IgD-negative memory B cell (primary cell): Measurements from ENCODE around the gene RANBP3L. TPM values are rescaled to one million over a fixed set of nuclear protein-coding genes. Genes with fewer than 3 reads are reported as not detected.
"Not testable (repeated sequence)": the region's sequence is repeated elsewhere in the genome, so short reads cannot be mapped to it uniquely, and the experiment has no call there.

ENCODE experiments used
- H3K27ac Mint-ChIP-seq, 3 donors: one replicate each; pipeline ENCODE4 v1.8.0; 2020 to 2022; ENCODE audit warnings: mild to moderate bottlenecking in 3 of 3, mixed read lengths in 3 of 3, moderate library complexity in 1 of 3
- H3K27me3 Mint-ChIP-seq: one replicate; pipeline ENCODE4 v1.8.0; 2021; ENCODE audit warnings: mixed read lengths
- H3K36me3 Mint-ChIP-seq: one replicate; pipeline ENCODE4 v1.8.0; 2020; ENCODE audit warnings: mild to moderate bottlenecking, mixed read lengths
- H3K4me1 Mint-ChIP-seq, 3 donors: one replicate each; pipeline ENCODE4 v1.8.0; 2020 to 2022; ENCODE audit warnings: mixed read lengths in 3 of 3, mild to moderate bottlenecking in 1 of 3
- H3K4me3 Mint-ChIP-seq, 4 donors: one replicate each; pipeline ENCODE4 v1.8.0; 2020 to 2022; ENCODE audit warnings: mild to moderate bottlenecking in 4 of 4, mixed read lengths in 4 of 4, moderate library complexity in 3 of 4
- H3K9me3 Mint-ChIP-seq, 3 donors: one replicate each; pipeline ENCODE4 v1.8.0; 2020 to 2021; ENCODE audit warnings: mixed read lengths in 3 of 3, mild to moderate bottlenecking in 1 of 3
- polyA plus RNA-seq: library from polyadenylated mRNA; unstranded; fragments of 300-500 nt; fragmentation: Illumina TruSeq; gene quantifications from one replicate; pipeline ENCODE4 v1.2.3, GENCODE V29; 2021

Gene RANBP3L
- polyA plus RNA-seq, 1 donor from 2014 or later: not detected

GRCh38 chr5:36215910-36216309, 85.8 kb downstream of the RANBP3L start:
- Mint-ChIP-seq H3K27ac (no peak overlapping the region), H3K4me1 (peaks cover 0 to 2% (median 2%) of the 10 kb centered on the region in 3 donors), H3K36me3 (peaks cover 3% of the 10 kb centered on the region), H3K4me3 (no peak overlapping the region), H3K27me3 (no peaks in the 10 kb centered on the region), H3K9me3 (no peaks in the 10 kb centered on the region)

- Mint-ChIP-seq H3K9me3 (no peaks in the 10 kb centered on the region), H3K4me1 (peaks cover 0 to 2% (median 2%) of the 10 kb centered on the region in 3 donors), H3K27ac (no peak overlapping the region), H3K27me3 (no peaks in the 10 kb centered on the region), H3K36me3 (peaks cover 3% of the 10 kb centered on the region), H3K4me3 (no peak overlapping the region)
Observed at GRCh38 chr5:36214436-36214835, 87.3 kb downstream of the RANBP3L start.

- no peaks in the 10 kb centered on the region for H3K9me3 Mint-ChIP-seq
- no peaks in the 10 kb centered on the region for H3K27me3 Mint-ChIP-seq
- peaks cover 6% of the 10 kb centered on the region for H3K36me3 Mint-ChIP-seq
- no peaks in the 10 kb centered on the region for H3K4me1 Mint-ChIP-seq
- no peak overlapping the region for H3K4me3 Mint-ChIP-seq
- H3K27ac Mint-ChIP-seq: no peak overlapping the region
Observed at GRCh38 chr5:36209664-36210063, 92.0 kb downstream of the RANBP3L start.

- no peaks in the 10 kb centered on the region for H3K4me1 Mint-ChIP-seq
- H3K27me3 Mint-ChIP-seq: no peaks in the 10 kb centered on the region
- H3K9me3 Mint-ChIP-seq: no peaks in the 10 kb centered on the region
- H3K4me3 Mint-ChIP-seq: no peak overlapping the region
- H3K27ac Mint-ChIP-seq: no peak overlapping the region
- H3K36me3 Mint-ChIP-seq: peaks cover 6% of the 10 kb centered on the region
Observed at GRCh38 chr5:36208786-36209185, 92.9 kb downstream of the RANBP3L start.

- H3K4me3 Mint-ChIP-seq: no peak overlapping the region
- no peaks in the 10 kb centered on the region for H3K4me1 Mint-ChIP-seq
- no peak overlapping the region for H3K27ac Mint-ChIP-seq
- no peaks in the 10 kb centered on the region for H3K27me3 Mint-ChIP-seq
- H3K9me3 Mint-ChIP-seq: no peaks in the 10 kb centered on the region
- peaks cover 6% of the 10 kb centered on the region for H3K36me3 Mint-ChIP-seq
Observed at GRCh38 chr5:36206913-36207312, 94.8 kb downstream of the RANBP3L start.

GRCh38 chr5:36205329-36205728, 96.4 kb downstream of the RANBP3L start:
- no peak overlapping the region for H3K4me3 Mint-ChIP-seq
- H3K27ac Mint-ChIP-seq: no peak overlapping the region
- H3K27me3 Mint-ChIP-seq: no peaks in the 10 kb centered on the region
- H3K36me3 Mint-ChIP-seq: peaks cover 5% of the 10 kb centered on the region
- no peaks in the 10 kb centered on the region for H3K4me1 Mint-ChIP-seq
- H3K9me3 Mint-ChIP-seq: no peaks in the 10 kb centered on the region

- H3K27me3 Mint-ChIP-seq: no peaks in the 10 kb centered on the region
- H3K36me3 Mint-ChIP-seq: peaks cover 7% of the 10 kb centered on the region
- H3K9me3 Mint-ChIP-seq: no peaks in the 10 kb centered on the region
- H3K27ac Mint-ChIP-seq: no peak overlapping the region
- no peaks in the 10 kb centered on the region for H3K4me1 Mint-ChIP-seq
- no peak overlapping the region for H3K4me3 Mint-ChIP-seq
Observed at GRCh38 chr5:36202521-36202961, 99.2 kb downstream of the RANBP3L start.

GRCh38 chr5:36200513-36200912, 101.2 kb downstream of the RANBP3L start:
- Mint-ChIP-seq H3K36me3 (peaks cover 9% of the 10 kb centered on the region), H3K4me3 (no peak overlapping the region), H3K27me3 (no peaks in the 10 kb centered on the region), H3K4me1 (no peaks in the 10 kb centered on the region), H3K27ac (no peak overlapping the region), H3K9me3 (no peaks in the 10 kb centered on the region)

GRCh38 chr5:36199620-36200019, 102.1 kb downstream of the RANBP3L start:
- Mint-ChIP-seq H3K36me3 (peaks cover 6% of the 10 kb centered on the region), H3K9me3 (no peaks in the 10 kb centered on the region), H3K4me3 (no peak overlapping the region)

GRCh38 chr5:36198783-36199182, 102.9 kb downstream of the RANBP3L start:
- not testable (repeated sequence) for H3K27me3 Mint-ChIP-seq, H3K27ac Mint-ChIP-seq, H3K4me3 Mint-ChIP-seq, H3K36me3 Mint-ChIP-seq, H3K4me1 Mint-ChIP-seq, H3K9me3 Mint-ChIP-seq

More at GRCh38 chr5:36199620-36200019, 102.1 kb downstream of the RANBP3L start:
- Mint-ChIP-seq H3K27ac (no peak overlapping the region), H3K27me3 (no peaks in the 10 kb centered on the region), H3K4me1 (no peaks in the 10 kb centered on the region)

Other genes with a start within 250 kb of the RANBP3L start
- gene UGT3A2, start 235.0 kb downstream of the RANBP3L start, polyA plus RNA-seq: not detected
- 2.5 TPM for gene LMBRD2, start 150.0 kb downstream of the RANBP3L start, polyA plus RNA-seq
- 17.3 TPM for gene SKP2, start 149.8 kb downstream of the RANBP3L start, polyA plus RNA-seq
- 4.1 TPM for gene NADK2, start 60.0 kb downstream of the RANBP3L start, polyA plus RNA-seq